Measurements from ENCODE around the gene TLL2.

Gene TLL2

DNA sequence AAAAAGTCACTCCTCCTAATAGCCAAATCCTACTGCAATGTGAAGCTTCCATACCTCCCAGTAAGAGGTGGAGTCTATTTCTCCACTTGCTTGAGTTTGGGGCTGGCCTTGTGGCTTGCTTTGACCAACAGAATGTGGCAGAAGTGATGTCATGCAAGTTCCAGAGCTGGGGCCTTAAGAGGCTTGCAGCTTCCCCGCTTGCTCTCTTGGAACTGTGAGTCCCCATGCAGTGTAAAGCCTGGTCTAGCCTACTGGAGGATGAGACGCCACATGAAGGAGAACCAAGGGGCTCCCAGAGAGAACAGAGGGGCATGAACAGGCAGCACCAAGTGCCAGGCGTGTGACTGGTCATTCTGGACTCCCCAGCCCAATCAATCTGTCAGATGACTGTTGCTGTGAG, 96.3 kb downstream of the TLL2 start:
- DNase-seq = no peak
- no peaks in the 10 kb centered on the region for H3K36me3 ChIP-seq (replicated peaks)
- H3K27me3 ChIP-seq (replicated peaks) = no peaks in the 10 kb centered on the region
- in situ Hi-C loops (cut with HindIII; ENCODE audit: low pct_ligation_motif_present, low sequenced_read_pairs) = no loop called here
- TF ChIP-seq, protein P1, sequence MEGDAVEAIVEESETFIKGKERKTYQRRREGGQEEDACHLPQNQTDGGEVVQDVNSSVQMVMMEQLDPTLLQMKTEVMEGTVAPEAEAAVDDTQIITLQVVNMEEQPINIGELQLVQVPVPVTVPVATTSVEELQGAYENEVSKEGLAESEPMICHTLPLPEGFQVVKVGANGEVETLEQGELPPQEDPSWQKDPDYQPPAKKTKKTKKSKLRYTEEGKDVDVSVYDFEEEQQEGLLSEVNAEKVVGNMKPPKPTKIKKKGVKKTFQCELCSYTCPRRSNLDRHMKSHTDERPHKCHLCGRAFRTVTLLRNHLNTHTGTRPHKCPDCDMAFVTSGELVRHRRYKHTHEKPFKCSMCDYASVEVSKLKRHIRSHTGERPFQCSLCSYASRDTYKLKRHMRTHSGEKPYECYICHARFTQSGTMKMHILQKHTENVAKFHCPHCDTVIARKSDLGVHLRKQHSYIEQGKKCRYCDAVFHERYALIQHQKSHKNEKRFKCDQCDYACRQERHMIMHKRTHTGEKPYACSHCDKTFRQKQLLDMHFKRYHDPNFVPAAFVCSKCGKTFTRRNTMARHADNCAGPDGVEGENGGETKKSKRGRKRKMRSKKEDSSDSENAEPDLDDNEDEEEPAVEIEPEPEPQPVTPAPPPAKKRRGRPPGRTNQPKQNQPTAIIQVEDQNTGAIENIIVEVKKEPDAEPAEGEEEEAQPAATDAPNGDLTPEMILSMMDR (IDR thresholded peaks at IDR 0.05; ENCODE audit: low read depth, low read length, missing control alignments) = no peak
- no peak overlapping the region for H3K4me3 ChIP-seq (ENCODE audit: low read depth, low read length)
- H3K27ac ChIP-seq = no peak overlapping the region

DNA sequence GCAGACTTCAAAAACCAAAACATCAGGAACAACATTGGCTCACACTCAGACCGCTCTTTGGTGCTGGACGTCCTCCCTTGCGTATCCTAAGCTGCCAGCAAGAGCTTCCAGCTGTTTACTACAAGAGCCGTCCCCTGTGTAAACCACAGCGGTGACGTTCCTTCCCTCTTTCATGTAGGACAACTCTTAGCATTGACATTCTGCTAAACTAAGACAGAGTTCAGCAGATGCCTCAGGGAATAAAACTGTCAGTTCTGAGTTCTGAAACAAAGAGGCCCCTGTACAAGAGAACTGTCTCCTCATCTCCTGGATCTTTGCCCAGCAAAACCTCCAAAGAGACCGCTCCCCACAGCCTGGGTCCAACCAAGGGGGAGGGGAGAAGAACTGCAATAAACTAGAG, 97.1 kb downstream of the TLL2 start:
- Histone ChIP-seq H3K4me3 (ENCODE audit: low read depth, low read length) (no peak overlapping the region), H3K27me3 (replicated peaks) (no peaks in the 10 kb centered on the region), H3K27ac (no peak overlapping the region), H3K36me3 (replicated peaks) (no peaks in the 10 kb centered on the region)
- in situ Hi-C loops (cut with HindIII; ENCODE audit: low pct_ligation_motif_present, low sequenced_read_pairs) = no loop called here
- TF ChIP-seq, protein P1 (IDR thresholded peaks at IDR 0.05; ENCODE audit: low read depth, low read length, missing control alignments) = no peak
- DNase-seq = no peak

GRCh38 chr10:96415891-96416554, 97.7 kb downstream of the TLL2 start:
- in situ Hi-C loops (cut with HindIII; ENCODE audit: low pct_ligation_motif_present, low sequenced_read_pairs) = no loop called here
- Histone ChIP-seq H3K27me3 (replicated peaks) (no peaks in the 10 kb centered on the region), H3K36me3 (replicated peaks) (no peaks in the 10 kb centered on the region), H3K4me3 (ENCODE audit: low read depth, low read length) (no peak overlapping the region), H3K27ac (no peak overlapping the region)
- DNase-seq = no peak
- TF ChIP-seq, protein P1 (IDR thresholded peaks at IDR 0.05; ENCODE audit: low read depth, low read length, missing control alignments) = no peak

DNA sequence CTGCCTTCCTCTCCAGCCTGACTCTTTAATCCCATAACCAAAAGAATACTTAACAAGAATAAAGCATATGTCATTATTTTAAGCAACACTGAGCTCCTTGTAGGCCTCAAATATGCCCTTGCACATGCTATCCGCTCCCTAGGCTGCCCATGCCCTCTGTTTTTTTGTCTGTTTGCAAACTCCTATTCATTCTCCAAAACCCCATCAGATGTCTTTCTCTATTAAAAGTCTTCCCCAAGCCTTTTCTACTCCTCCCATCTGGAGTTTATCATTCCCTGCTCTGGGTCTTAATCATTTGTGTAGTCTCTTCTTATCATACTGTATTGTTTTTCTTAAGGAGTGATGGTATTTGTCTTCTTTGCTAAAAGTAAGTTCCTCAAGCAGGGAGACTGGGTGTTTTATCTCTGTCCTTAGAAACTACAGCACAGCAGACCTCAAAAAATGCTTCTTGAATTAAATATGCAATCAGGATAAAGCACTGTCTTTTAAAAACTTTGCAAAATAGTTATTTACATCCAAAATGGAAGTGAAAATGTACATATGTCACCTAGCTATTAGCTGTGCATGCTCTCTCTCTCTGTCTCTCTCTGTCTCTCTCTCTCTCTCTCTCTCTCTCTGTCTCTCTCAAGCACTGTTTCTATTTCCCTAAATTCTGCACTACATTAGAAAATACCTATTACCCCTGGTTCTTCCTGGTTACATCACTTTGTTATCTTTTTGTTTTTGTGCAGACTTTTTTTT, 98.4 kb downstream of the TLL2 start:
- Histone ChIP-seq H3K27ac (no peak overlapping the region), H3K27me3 (replicated peaks) (no peaks in the 10 kb centered on the region), H3K36me3 (replicated peaks) (no peaks in the 10 kb centered on the region), H3K4me3 (ENCODE audit: low read depth, low read length) (no peak overlapping the region)
- in situ Hi-C loops (cut with HindIII; ENCODE audit: low pct_ligation_motif_present, low sequenced_read_pairs) = no loop called here
- DNase-seq = no peak
- TF ChIP-seq, protein P1 (IDR thresholded peaks at IDR 0.05; ENCODE audit: low read depth, low read length, missing control alignments) = no peak

DNA sequence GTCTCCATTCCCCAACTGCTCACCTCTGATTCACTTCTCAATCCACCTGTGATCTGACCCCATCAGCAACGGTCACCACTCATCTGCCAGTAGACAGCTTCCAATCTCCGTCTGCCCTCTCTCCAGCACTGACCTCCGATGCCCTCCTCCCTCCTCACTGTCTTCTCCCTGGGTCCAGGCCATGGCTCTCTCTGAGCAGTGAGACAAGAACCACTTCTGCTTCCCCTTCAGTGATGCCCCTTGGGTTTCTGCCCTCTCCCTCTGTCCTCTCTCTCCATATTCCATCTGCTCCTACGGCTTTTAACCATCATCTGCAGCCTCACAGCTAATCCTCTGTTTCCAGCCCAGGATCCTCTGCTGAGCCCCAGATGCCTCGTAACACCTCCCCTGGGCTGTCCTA, 99.4 kb downstream of the TLL2 start:
- no peak for DNase-seq
- no peak overlapping the region for H3K27ac ChIP-seq
- in situ Hi-C loops (cut with HindIII; ENCODE audit: low pct_ligation_motif_present, low sequenced_read_pairs) = no loop called here
- no peaks in the 10 kb centered on the region for H3K36me3 ChIP-seq (replicated peaks)
- no peak overlapping the region for H3K4me3 ChIP-seq (ENCODE audit: low read depth, low read length)
- H3K27me3 ChIP-seq (replicated peaks) = no peaks in the 10 kb centered on the region
- TF ChIP-seq, protein P1 (IDR thresholded peaks at IDR 0.05; ENCODE audit: low read depth, low read length, missing control alignments) = no peak
